Neural progenitor cell (in vitro differentiated cells): ENCODE data around the gene GNG10.

Experiments used
- EZH2 ChIP-seq: fragments of 200-600 bp; sonication (generic); IDR thresholded peaks from 2 replicates; pipeline ENCODE4 v1.6.1; 2017; ENCODE audit warnings: antibody characterized with exemption, mild to moderate bottlenecking, moderate library complexity
- EZH2phosphoT487 ChIP-seq: fragments of 200-600 bp; sonication (generic); IDR thresholded peaks from 2 replicates; pipeline ENCODE4 v1.6.1; 2017; ENCODE audit warnings: antibody characterized with exemption
- TF ChIP-seq, protein P1 (sequence below): fragments of 200-600 bp; sonication (generic); IDR thresholded peaks from 2 replicates; pipeline ENCODE4 v1.5.1; 2017; ENCODE audit warnings: antibody characterized with exemption, mild to moderate bottlenecking

DNA sequence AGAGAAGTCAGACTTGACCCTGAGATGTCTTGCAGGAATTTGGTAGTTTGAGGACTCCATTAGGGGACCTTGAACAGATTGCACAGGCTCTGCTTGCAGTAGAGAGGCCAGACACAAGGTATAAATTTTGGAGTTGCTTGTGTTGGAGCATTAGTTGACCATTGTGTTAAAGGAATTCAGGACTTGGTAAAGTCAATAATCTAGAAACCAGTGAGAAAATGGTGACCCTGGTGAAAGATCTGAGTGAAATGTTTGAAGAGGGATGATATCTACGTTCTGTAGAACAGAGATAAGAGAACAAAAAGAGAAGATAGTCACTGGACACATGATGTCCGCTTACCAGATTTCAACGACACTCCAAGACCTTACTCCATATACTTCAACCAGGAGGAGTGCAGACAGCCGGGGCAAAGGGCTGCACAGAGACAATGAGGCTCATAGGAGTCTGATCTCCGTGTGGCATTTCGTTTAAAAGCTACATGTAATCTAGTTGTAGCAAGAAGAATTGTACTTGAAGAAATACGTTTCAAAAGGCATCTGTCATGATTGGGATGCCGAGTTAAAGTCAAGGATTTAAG lies 17.1 kb upstream of the GNG10 start:
- no peak for TF ChIP-seq EZH2phosphoT487
- TF ChIP-seq, protein P1, sequence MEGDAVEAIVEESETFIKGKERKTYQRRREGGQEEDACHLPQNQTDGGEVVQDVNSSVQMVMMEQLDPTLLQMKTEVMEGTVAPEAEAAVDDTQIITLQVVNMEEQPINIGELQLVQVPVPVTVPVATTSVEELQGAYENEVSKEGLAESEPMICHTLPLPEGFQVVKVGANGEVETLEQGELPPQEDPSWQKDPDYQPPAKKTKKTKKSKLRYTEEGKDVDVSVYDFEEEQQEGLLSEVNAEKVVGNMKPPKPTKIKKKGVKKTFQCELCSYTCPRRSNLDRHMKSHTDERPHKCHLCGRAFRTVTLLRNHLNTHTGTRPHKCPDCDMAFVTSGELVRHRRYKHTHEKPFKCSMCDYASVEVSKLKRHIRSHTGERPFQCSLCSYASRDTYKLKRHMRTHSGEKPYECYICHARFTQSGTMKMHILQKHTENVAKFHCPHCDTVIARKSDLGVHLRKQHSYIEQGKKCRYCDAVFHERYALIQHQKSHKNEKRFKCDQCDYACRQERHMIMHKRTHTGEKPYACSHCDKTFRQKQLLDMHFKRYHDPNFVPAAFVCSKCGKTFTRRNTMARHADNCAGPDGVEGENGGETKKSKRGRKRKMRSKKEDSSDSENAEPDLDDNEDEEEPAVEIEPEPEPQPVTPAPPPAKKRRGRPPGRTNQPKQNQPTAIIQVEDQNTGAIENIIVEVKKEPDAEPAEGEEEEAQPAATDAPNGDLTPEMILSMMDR = no peak
- no peak for TF ChIP-seq EZH2
